GM15510 (cell line): Measurements from ENCODE around the gene EFEMP2.

Experiments used
- POLR2A ChIP-seq: IDR thresholded peaks from 3 replicates; pipeline ENCODE4 v1.6.1; 2011; ENCODE audit warnings: borderline replicate concordance; ENCODE audit not compliant: insufficient read length; ENCODE audit errors: extremely low read depth

The EFEMP2 gene

GRCh38 chr11:65849771-65850216, 22.8 kb downstream of the EFEMP2 start:
- TF ChIP-seq POLR2A, result no peak

DNA sequence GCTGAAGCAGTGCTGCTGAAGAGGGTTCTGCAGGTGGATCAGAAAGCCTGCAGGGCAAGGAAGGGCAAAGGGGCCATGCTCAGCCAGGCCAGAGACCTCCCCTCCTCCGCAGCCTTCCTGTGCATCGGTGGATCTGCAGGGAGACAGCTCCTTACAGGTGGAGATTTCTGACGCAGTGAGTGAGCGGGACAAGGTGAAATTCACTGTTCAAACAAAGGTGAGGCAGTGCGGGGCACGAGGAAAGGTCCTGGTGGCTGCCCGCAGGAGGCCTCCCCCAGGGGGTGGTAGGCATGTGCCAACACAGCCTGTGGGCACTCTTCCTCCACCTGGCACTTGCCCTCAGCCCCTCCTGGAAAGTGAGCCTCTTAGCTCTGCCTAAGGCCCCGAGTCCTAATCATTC, 23.2 kb downstream of the EFEMP2 start:
- TF ChIP-seq POLR2A, result no peak

GRCh38 chr11:65847746-65848145, 24.9 kb downstream of the EFEMP2 start:
- no peak for TF ChIP-seq POLR2A

GRCh38 chr11:65844231-65844872, 28.2 kb downstream of the EFEMP2 start:
- no peak for TF ChIP-seq POLR2A

DNA sequence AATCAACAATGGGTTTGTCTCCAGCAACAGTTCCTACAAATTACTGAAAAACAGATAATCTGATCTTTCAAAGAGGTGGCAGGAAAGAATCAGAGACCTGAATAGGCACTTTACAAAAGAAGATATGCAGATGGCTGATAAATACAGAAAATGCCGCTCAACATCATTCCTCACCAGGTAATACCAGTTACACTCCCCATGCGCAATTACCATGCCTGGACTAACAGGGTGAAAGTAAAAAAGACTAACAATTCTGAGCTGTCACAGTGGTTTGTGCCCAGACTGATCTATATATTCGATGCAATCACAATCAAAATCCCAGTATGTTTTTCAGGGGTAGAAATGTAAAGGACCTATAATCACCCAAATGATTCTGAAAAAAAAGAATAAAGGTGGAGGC, 28.8 kb downstream of the EFEMP2 start:
- TF ChIP-seq POLR2A, result no peak

- TF ChIP-seq POLR2A, result no peak
These were observed 30.5 kb downstream of the EFEMP2 start for GRCh38 chr11:65842144-65842543.

GRCh38 chr11:65834202-65834601, 38.4 kb downstream of the EFEMP2 start:
- TF ChIP-seq POLR2A, result no peak

DNA sequence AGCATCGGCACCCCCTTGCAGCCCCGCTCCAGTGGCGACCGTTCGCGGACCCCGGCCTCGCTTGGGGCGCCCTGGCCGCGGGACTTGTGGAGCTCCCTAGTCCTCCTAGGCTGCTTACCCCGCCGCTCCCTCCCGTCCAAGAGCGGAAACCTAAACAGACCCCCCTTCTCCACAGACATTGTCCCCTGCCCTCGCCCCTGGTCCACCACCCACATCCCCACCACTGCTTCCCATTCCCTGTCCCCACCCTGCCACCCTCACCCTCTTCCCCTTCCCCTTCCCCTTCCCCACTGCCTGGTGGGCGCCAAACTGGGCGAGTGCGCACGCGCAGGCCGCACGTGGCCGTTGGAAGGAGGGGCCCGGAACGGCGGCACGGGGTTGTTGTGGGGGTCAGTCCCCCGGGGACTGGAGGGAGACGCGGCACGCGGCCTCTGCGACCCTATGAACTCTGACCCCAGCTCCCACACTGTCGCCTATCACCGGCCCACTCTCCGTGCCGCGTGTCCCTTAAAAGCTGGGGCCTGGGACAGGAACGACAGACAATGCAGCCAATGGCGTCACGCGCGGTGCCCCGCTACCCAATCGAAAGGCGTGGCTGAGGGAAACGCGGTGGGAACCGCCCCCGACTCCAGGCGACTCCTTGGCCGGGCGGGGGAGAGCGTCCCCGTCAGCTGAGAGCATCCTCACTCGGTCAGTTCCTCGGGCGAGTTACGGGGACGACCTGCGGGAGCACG, 39.1 kb downstream of the EFEMP2 start, which contains the start of gene SNX32:
SNX32 (plus strand) TSS at position 667 of the 734 bp plus-strand sequence. CDS start 103 bp downstream, outside the sequence.
- peak; percentile 17 for TF ChIP-seq POLR2A

- TF ChIP-seq POLR2A, result no peak
These were observed 43.1 kb downstream of the EFEMP2 start for GRCh38 chr11:65829459-65829858.

DNA sequence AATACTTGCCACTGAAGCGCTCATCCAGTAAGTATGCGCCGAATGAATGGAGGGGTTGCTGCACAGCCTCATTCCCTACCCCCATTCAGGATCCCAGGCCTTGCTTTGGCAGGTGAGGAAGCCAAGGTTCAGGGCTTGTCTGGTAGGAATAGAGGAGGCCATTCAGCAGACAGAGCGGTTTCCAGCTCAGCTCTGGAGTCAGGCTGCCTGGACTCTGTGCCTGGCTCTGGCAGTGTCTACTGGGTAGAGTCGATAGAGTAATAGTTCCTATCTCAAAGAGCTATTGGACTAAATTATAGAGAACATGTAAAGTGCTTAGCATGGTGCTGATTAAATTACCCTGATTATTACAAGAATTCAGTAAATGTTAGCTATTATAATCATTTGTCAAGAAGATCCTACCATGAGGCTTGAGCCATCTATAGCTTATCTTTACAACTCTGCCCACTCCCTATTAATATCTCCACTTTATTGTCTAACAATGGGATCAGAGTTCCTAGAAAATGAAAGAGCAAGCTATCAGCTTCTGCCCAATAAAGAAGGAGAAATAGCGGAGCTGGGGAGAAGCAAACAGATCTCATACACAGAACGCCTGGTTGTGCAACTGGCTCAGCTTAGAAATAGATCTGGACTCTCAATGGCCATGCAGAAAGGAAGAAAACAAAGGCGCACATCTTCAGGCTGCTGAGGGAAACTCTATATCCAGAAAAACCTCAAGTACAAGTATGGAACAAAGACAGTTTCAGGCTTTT, 45.4 kb downstream of the EFEMP2 start:
- no peak for TF ChIP-seq POLR2A

GRCh38 chr11:65822776-65823528, 49.6 kb downstream of the EFEMP2 start:
- TF ChIP-seq POLR2A, result no peak

DNA sequence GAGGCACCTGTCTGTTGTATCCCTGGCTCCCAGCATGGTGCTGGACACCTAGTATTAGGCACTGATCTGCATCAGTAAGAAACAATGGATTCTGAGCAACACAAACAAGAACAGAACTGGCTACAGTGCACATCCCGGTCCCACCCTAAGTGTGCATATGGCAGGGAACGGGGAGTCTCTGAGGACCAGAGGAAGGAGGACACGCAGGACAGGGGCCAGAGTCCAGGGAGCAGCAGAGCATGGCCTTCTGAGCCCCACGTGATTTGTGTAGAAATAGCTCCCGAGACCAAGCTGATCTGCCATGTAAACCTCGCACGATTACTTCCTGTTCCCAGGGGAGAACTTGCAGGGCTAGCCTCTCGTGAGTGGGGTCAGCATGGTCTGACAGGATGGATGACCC, 51.5 kb downstream of the EFEMP2 start:
- no peak for TF ChIP-seq POLR2A

DNA sequence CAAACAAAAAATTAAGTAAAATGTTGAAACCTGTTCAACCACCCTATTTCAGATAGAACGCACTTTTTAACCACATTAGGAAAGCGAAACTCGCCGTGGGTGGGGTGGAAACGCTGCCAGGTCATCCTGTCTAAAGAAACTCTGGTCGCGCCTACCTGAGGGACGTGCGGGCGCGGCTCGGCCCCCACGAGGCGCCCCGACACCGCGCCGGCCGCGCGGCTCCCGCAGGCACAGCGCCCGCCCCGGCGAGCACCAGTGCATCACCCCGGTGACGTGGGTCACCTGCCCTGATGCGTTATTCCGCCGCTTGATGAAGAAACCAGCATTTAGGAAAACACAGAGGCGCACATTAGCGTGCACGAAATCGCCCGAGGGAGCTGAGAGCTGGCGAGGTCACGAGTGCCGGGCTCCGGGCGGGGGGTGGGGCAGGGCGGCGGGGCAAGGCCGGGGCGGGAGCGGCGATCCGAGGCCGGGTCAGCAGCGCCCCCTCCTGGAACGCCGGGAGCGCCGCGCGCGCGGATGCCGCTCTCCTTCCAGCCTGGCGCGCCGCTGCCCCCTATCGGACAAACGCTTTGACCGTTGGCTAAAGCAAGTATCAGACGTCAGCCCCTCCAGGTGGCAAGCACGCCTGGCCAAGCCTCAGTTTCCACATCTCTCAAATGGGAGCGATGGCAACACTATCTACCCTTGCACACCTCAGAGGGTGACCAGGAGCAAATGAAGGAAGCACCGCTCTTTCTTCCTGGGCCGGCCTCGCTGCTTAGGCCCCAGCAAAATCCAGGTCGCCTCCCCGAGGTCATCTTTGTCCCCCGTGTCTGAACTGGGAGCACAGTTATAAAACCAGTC, 54.5 kb downstream of the EFEMP2 start:
- TF ChIP-seq POLR2A, result no peak
